Measurements from ENCODE around the gene BRIP1.
"Not testable (repeated sequence)": the region's sequence is repeated elsewhere in the genome, so short reads cannot be mapped to it uniquely, and the experiment has no call there.

BRIP1 gene

DNA sequence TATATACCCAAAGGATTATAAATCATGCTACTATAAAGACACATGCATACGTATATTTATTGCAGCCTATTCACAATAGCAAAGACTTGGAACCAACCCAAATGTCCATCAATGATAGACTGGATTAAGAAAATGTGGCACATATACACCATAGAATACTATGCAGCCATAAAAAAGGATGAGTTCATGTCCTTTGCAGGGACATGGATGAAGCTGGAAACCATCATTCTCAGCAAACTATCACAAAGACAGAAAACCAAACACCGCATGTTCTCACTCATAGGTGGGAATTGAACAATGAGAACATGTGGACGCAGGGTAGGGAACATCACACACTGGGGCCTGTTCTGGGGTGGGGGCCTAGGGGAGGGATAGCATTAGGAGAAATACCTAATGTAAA, 89.2 kb downstream of the BRIP1 start:
- H3K27ac ChIP-seq (ENCODE audit: low read length); H3K4me3 ChIP-seq (ENCODE audit: low read depth in 1 of 2, low read length in 2 of 2); H3K9me3 ChIP-seq (ENCODE audit: control insufficient read depth in 1 of 2, low read length in 2 of 2); H3K27me3 ChIP-seq (ENCODE audit: low read depth, low read length); H3K4me1 ChIP-seq (ENCODE audit: control insufficient read depth in 1 of 2, insufficient read depth in 2 of 2, low read length in 2 of 2); H3K36me3 ChIP-seq (ENCODE audit: control insufficient read depth in 1 of 2, insufficient read depth in 2 of 2, low read length in 2 of 2): not testable (repeated sequence)

DNA sequence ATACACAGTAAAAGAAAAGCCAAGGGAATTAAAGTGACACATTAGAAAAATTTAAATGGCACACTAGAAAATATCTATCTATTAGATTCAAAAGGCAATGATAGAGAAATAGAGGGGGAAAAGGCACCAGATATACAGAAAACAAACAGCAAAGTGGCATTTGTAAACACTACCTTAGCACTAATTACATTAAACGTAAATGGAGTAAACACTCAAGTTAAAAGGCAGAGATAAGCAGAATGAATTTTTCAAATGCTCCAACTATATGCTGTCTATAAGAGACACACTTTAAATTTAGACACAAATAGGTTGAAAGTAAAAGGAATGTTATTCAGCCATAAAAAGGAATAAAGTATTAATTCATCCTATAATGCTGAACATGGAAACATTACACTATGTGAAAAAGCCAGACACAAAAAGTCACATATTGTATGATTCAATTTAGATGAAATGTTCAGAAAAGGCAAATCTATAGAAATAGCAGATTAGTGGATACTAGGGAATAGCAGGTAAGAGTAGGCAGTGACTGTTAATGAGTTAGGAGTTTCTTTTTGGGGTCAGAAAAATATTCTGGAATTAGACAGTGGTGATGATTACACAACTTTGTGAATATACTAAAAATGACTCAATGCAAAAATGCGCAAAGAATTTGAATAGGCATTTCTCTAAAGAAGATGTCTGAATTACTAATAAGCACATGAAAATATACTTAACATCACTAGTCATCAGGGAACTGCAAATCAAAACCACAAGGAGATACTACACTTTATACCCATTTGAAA, 92.4 kb downstream of the BRIP1 start:
- Histone ChIP-seq H3K4me3 (ENCODE audit: low read depth in 1 of 2, low read length in 2 of 2) (no peak overlapping the region), H3K27ac (ENCODE audit: low read length) (no peak overlapping the region), H3K4me1 (ENCODE audit: control insufficient read depth in 1 of 2, insufficient read depth in 2 of 2, low read length in 2 of 2) (no peaks in the 10 kb centered on the region), H3K9me3 (ENCODE audit: control insufficient read depth in 1 of 2, low read length in 2 of 2) (peaks cover 6 to 7% of the 10 kb centered on the region in 2 donors), H3K36me3 (ENCODE audit: control insufficient read depth in 1 of 2, insufficient read depth in 2 of 2, low read length in 2 of 2) (no peaks in the 10 kb centered on the region), H3K27me3 (ENCODE audit: low read depth, low read length) (no peaks in the 10 kb centered on the region)

DNA sequence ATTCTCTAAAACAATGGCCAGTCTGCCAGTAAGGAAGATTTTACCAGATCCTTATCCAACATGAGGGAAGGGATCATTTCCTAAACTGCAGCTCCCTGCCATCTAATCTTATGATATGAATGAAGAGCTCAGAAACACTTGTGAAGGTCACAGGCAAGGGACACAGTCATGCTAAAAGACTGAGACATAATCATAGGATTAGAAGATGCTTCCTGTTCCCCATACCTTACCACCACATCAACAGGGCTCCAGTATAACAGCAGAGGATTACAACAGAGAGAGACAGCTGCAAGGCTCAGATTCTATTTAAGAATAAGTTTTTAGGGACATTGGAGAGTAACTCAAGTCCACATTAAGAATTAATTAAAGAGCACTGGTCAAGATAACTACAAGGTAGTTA, 93.3 kb downstream of the BRIP1 start:
- Histone ChIP-seq H3K36me3 (ENCODE audit: control insufficient read depth in 1 of 2, insufficient read depth in 2 of 2, low read length in 2 of 2) (no peaks in the 10 kb centered on the region), H3K27me3 (ENCODE audit: low read depth, low read length) (no peaks in the 10 kb centered on the region), H3K27ac (ENCODE audit: low read length) (no peak overlapping the region), H3K4me3 (ENCODE audit: low read depth in 1 of 2, low read length in 2 of 2) (no peak overlapping the region), H3K9me3 (ENCODE audit: control insufficient read depth in 1 of 2, low read length in 2 of 2) (peaks cover 6 to 7% of the 10 kb centered on the region in 2 donors), H3K4me1 (ENCODE audit: control insufficient read depth in 1 of 2, insufficient read depth in 2 of 2, low read length in 2 of 2) (no peaks in the 10 kb centered on the region)

DNA sequence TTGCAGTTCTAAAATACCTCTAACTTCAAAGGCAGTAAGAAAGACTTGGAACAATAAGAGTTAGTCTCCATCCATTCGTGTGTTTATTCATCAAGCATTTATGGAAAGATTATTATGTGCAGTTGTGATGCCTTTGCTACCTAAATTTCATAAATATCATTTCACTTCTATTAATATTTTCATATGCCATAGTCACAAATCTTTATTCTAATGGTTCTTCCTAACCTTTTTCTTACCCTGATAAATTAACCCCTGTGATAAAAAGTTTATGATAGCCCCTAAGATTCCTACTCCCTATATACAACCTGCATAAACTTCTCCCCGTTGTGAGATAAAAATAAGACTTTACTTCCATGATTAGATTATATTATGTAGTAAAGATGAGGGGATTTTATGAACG, 94.9 kb downstream of the BRIP1 start:
- Histone ChIP-seq H3K27me3 (ENCODE audit: low read depth, low read length) (no peaks in the 10 kb centered on the region), H3K27ac (ENCODE audit: low read length) (no peak overlapping the region), H3K4me3 (ENCODE audit: low read depth in 1 of 2, low read length in 2 of 2) (no peak overlapping the region)

DNA sequence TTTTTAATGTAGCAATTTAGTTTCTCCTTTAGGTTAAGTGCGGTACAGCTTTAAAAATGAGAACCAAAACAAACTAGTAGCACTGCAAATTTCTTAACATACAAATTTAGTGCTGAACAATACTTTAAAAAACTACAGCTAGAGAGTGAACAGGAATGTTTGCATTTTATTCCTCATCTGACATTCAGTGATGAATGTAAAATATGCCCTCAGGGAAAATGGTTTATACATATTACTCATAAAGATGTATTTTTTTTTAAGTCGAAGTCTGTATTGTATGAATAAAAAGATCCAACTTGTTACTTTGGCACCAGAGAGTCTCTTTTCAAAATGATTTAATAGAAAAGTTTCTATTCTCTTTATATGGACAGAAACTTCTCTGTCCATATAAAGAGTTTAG, 96.8 kb downstream of the BRIP1 start:
- no peaks in the 10 kb centered on the region for H3K36me3 ChIP-seq (ENCODE audit: control insufficient read depth in 1 of 2, insufficient read depth in 2 of 2, low read length in 2 of 2)
- no peaks in the 10 kb centered on the region for H3K4me1 ChIP-seq (ENCODE audit: control insufficient read depth in 1 of 2, insufficient read depth in 2 of 2, low read length in 2 of 2)
- H3K4me3 ChIP-seq (ENCODE audit: low read depth in 1 of 2, low read length in 2 of 2), result no peak overlapping the region
- no peak overlapping the region for H3K27ac ChIP-seq (ENCODE audit: low read length)
- H3K27me3 ChIP-seq (ENCODE audit: low read depth, low read length), result no peaks in the 10 kb centered on the region
- peaks cover 7 to 8% of the 10 kb centered on the region in 2 donors for H3K9me3 ChIP-seq (ENCODE audit: control insufficient read depth in 1 of 2, low read length in 2 of 2)

More for the DNA sequence above, 94.9 kb downstream of the BRIP1 start:
- Histone ChIP-seq H3K36me3 (ENCODE audit: control insufficient read depth in 1 of 2, insufficient read depth in 2 of 2, low read length in 2 of 2) (no peaks in the 10 kb centered on the region), H3K4me1 (ENCODE audit: control insufficient read depth in 1 of 2, insufficient read depth in 2 of 2, low read length in 2 of 2) (no peaks in the 10 kb centered on the region), H3K9me3 (ENCODE audit: control insufficient read depth in 1 of 2, low read length in 2 of 2) (peaks cover 6 to 7% of the 10 kb centered on the region in 2 donors)

DNA sequence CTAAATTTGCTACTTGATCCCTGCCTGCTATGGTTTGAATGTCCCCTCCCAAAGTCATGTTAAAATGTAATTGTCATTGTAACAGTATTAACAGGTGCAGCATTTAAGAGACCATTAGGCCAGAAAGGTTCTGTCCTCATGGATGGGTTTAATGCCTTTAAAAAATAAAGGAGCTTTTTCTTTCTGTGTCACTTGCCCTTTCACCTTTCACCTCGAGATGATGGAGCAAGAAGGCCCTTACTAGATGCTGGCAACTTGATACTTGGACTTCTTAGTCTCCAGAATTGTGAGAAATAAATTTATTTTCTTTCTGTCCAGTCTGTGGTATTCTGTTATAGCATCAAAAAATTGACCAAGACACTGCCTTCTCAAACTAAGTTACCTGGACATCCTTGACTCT, 98.5 kb downstream of the BRIP1 start:
- Histone ChIP-seq H3K9me3 (ENCODE audit: control insufficient read depth in 1 of 2, low read length in 2 of 2) (peaks cover 0 to 2% of the 10 kb centered on the region in 2 donors), H3K4me1 (ENCODE audit: control insufficient read depth in 1 of 2, insufficient read depth in 2 of 2, low read length in 2 of 2) (no peaks in the 10 kb centered on the region), H3K4me3 (ENCODE audit: low read depth in 1 of 2, low read length in 2 of 2) (no peak overlapping the region), H3K27me3 (ENCODE audit: low read depth, low read length) (no peaks in the 10 kb centered on the region), H3K27ac (ENCODE audit: low read length) (no peak overlapping the region), H3K36me3 (ENCODE audit: control insufficient read depth in 1 of 2, insufficient read depth in 2 of 2, low read length in 2 of 2) (no peaks in the 10 kb centered on the region)

DNA sequence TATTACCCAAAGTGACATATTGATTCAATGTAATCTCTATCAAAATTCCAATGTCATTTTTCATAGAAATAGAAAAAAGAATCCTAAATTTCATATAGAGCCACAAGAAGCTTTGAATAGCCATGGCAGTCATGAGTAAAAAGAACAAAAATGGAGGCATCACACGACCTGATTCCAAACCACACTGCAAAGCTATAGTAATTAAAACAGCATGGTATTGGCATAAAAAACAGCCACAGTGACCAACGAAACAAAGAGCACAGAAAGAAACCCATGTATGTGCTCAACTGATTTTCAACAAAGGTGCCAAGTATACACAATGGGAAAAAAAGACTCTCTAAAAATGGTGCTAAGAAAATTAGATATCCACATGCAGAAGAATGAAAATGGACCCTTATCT, 101.5 kb downstream of the BRIP1 start:
- H3K4me1 ChIP-seq (ENCODE audit: control insufficient read depth in 1 of 2, insufficient read depth in 2 of 2, low read length in 2 of 2), result no peaks in the 10 kb centered on the region
- no peak overlapping the region for H3K27ac ChIP-seq (ENCODE audit: low read length)
- no peaks in the 10 kb centered on the region for H3K27me3 ChIP-seq (ENCODE audit: low read depth, low read length)
- no peaks in the 10 kb centered on the region for H3K36me3 ChIP-seq (ENCODE audit: control insufficient read depth in 1 of 2, insufficient read depth in 2 of 2, low read length in 2 of 2)
- H3K9me3 ChIP-seq (ENCODE audit: control insufficient read depth in 1 of 2, low read length in 2 of 2), result peaks cover 0 to 4% of the 10 kb centered on the region in 2 donors
- H3K4me3 ChIP-seq (ENCODE audit: low read depth in 1 of 2, low read length in 2 of 2), result no peak overlapping the region

DNA sequence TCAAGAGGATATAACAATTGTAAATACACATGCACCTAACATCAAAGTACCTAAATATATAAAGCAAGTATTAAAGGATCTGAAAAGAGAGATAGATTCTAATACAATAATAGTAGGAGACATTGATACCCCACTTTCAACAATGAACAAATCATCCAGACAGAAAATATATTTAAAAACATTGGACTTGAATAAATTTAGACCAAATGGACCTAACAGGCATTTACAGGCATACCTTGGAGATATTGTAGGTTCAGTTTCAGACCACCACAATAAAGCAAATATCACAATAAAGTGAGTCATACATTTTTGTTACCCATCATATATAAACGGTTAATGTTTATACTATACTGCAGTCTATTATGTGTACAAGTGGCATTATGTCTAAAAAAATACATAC, 104.0 kb downstream of the BRIP1 start:
- peaks cover 0 to 4% of the 10 kb centered on the region in 2 donors for H3K9me3 ChIP-seq (ENCODE audit: control insufficient read depth in 1 of 2, low read length in 2 of 2)
- H3K27ac ChIP-seq (ENCODE audit: low read length), result no peak overlapping the region
- H3K36me3 ChIP-seq (ENCODE audit: control insufficient read depth in 1 of 2, insufficient read depth in 2 of 2, low read length in 2 of 2), result no peaks in the 10 kb centered on the region
- no peaks in the 10 kb centered on the region for H3K27me3 ChIP-seq (ENCODE audit: low read depth, low read length)
- H3K4me3 ChIP-seq (ENCODE audit: low read depth in 1 of 2, low read length in 2 of 2), result no peak overlapping the region
- no peaks in the 10 kb centered on the region for H3K4me1 ChIP-seq (ENCODE audit: control insufficient read depth in 1 of 2, insufficient read depth in 2 of 2, low read length in 2 of 2)

DNA sequence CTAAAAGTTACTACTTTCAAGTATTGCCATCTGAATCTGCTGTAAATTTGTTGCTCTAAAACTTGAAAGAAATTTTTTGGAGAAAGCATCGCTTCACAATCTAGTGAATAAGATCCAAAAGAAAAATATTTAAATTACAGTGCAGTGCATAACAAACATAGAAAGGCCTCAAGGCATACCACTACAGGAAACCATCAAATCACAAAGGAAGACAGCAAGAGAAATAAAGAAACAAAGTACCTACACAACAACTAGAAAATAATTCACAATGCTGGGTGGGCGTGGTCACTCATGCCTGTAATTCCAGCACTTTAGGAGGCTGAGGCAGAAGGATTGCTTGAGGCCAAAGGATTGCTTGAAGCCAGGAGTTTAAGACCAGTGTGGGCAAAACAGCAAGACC, 104.9 kb downstream of the BRIP1 start:
- Histone ChIP-seq H3K4me1 (ENCODE audit: control insufficient read depth in 1 of 2, insufficient read depth in 2 of 2, low read length in 2 of 2) (no peaks in the 10 kb centered on the region), H3K27ac (ENCODE audit: low read length) (no peak overlapping the region), H3K36me3 (ENCODE audit: control insufficient read depth in 1 of 2, insufficient read depth in 2 of 2, low read length in 2 of 2) (no peaks in the 10 kb centered on the region), H3K4me3 (ENCODE audit: low read depth in 1 of 2, low read length in 2 of 2) (no peak overlapping the region), H3K27me3 (ENCODE audit: low read depth, low read length) (no peaks in the 10 kb centered on the region), H3K9me3 (ENCODE audit: control insufficient read depth in 1 of 2, low read length in 2 of 2) (peaks cover 0 to 4% of the 10 kb centered on the region in 2 donors)

DNA sequence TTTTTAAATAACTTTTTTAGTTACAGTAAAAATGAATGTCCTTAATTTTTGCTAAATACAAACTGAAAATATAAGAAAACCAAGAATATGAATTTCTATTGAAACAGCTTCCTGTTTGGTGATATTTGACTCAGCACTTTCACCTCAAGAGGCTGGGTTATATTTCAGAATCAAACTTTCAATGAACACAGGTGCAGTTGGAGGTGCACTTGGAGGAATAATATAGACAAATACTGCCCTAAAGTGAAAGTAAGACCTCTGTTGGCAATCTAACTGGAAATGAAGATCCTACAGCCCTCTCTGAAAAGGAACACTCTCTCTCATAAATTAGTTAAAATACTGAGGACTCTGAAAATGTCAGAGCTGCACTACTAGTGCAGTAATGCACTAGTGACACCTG, 106.2 kb downstream of the BRIP1 start:
- Histone ChIP-seq H3K9me3 (ENCODE audit: control insufficient read depth in 1 of 2, low read length in 2 of 2) (peaks cover 0 to 4% of the 10 kb centered on the region in 2 donors), H3K36me3 (ENCODE audit: control insufficient read depth in 1 of 2, insufficient read depth in 2 of 2, low read length in 2 of 2) (no peaks in the 10 kb centered on the region), H3K27ac (ENCODE audit: low read length) (no peak overlapping the region), H3K4me3 (ENCODE audit: low read depth in 1 of 2, low read length in 2 of 2) (no peak overlapping the region), H3K27me3 (ENCODE audit: low read depth, low read length) (no peaks in the 10 kb centered on the region), H3K4me1 (ENCODE audit: control insufficient read depth in 1 of 2, insufficient read depth in 2 of 2, low read length in 2 of 2) (no peaks in the 10 kb centered on the region)

DNA sequence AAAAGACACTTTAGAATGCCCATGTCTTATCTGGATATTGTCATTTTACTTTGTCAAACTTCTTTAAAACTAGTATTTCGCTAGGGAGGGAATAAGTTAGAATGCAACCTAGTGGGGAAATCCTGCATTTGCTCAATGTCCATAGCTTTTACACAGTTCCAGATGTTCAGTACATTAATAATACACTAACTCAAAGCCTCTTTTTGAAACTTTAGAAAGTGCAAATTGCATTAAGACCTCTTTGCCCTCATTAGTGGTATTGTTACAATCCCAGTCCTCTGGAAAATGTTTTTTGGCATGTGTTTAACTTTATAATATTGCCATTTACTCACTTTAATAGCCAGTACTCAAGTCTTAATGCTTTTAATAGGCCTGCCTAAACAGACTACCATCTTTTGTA, 106.8 kb downstream of the BRIP1 start:
- Histone ChIP-seq H3K27me3 (ENCODE audit: low read depth, low read length) (no peaks in the 10 kb centered on the region), H3K9me3 (ENCODE audit: control insufficient read depth in 1 of 2, low read length in 2 of 2) (peaks cover 0 to 2% of the 10 kb centered on the region in 2 donors), H3K27ac (ENCODE audit: low read length) (no peak overlapping the region), H3K4me1 (ENCODE audit: control insufficient read depth in 1 of 2, insufficient read depth in 2 of 2, low read length in 2 of 2) (no peaks in the 10 kb centered on the region), H3K36me3 (ENCODE audit: control insufficient read depth in 1 of 2, insufficient read depth in 2 of 2, low read length in 2 of 2) (no peaks in the 10 kb centered on the region), H3K4me3 (ENCODE audit: low read depth in 1 of 2, low read length in 2 of 2) (no peak overlapping the region)

DNA sequence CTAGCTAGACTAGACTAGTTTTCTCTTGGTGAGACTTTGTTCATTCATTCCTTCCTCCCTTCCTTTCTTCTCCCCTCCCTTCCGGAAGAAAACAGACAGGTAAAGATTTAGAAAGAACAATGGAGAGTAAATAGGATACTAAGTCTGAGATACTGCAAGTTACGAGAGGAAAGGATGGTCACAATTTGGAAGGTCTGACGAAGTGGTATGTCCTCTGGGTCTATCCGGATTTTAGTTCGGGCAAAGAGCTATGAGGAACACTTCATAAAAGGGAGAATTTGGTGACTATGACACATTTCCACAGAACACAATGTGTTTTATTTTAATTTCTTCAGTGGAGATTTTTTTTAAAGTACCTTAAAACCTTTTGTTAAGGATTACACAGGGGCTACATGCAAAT, 107.7 kb downstream of the BRIP1 start:
- H3K27me3 ChIP-seq (ENCODE audit: low read depth, low read length), result no peaks in the 10 kb centered on the region
- no peaks in the 10 kb centered on the region for H3K36me3 ChIP-seq (ENCODE audit: control insufficient read depth in 1 of 2, insufficient read depth in 2 of 2, low read length in 2 of 2)
- no peak overlapping the region for H3K27ac ChIP-seq (ENCODE audit: low read length)
- peaks cover 0 to 2% of the 10 kb centered on the region in 2 donors for H3K9me3 ChIP-seq (ENCODE audit: control insufficient read depth in 1 of 2, low read length in 2 of 2)
- H3K4me3 ChIP-seq (ENCODE audit: low read depth in 1 of 2, low read length in 2 of 2), result no peak overlapping the region
- no peaks in the 10 kb centered on the region for H3K4me1 ChIP-seq (ENCODE audit: control insufficient read depth in 1 of 2, insufficient read depth in 2 of 2, low read length in 2 of 2)

All from muscle layer of duodenum (tissue), 2 donors.